Astrocyte (in vitro differentiated cells and primary cell): ENCODE results near the gene PRKG1. TPM values are rescaled to one million over a fixed set of nuclear protein-coding genes. Genes with fewer than 3 reads are reported as not detected.
"Not testable (repeated sequence)": the region's sequence is repeated elsewhere in the genome, so short reads cannot be mapped to it uniquely, and the experiment has no call there.

Experiments
- DNase-seq: peaks from one replicate; pipeline ENCODE4 v3.0.0-alpha.2; 2010; ENCODE audit warnings: low read depth
- FAIRE-seq: peaks from 2 replicates; lab custom pipeline; 2011; peaks lifted over from hg19 to GRCh38; lab: Jason Lieb, UNC
- H2AFZ ChIP-seq: 2 replicates; pipeline ENCODE4 v1.6.0; 2012; ENCODE audit warnings: low read depth, low read length, inconsistent platforms
- H3K27ac ChIP-seq: 2 replicates; pipeline ENCODE4 v1.5.1; 2011; ENCODE audit warnings: low read depth, low read length, inconsistent platforms
- H3K27me3 ChIP-seq: 2 replicates; pipeline ENCODE4 v1.6.0; 2011; ENCODE audit warnings: low read length, inconsistent platforms; ENCODE audit not compliant: insufficient read depth
- H3K36me3 ChIP-seq: 2 replicates; pipeline ENCODE4 v1.5.1; 2011; ENCODE audit warnings: low read length, inconsistent platforms; ENCODE audit not compliant: insufficient read depth
- H3K4me1 ChIP-seq: 2 replicates; pipeline ENCODE4 v1.5.1; 2011; ENCODE audit warnings: low read length, inconsistent platforms; ENCODE audit not compliant: insufficient read depth
- H3K4me2 ChIP-seq: 2 replicates; pipeline ENCODE4 v1.6.0; 2012; ENCODE audit warnings: low read length, inconsistent platforms
- H3K4me3 ChIP-seq: 2 replicates; pipeline ENCODE4 v1.5.1; 2011; ENCODE audit warnings: low read depth, mild to moderate bottlenecking, low read length, inconsistent platforms; ENCODE audit not compliant: insufficient read depth
- H3K79me2 ChIP-seq: 2 replicates; pipeline ENCODE4 v1.6.0; 2012; ENCODE audit warnings: mild to moderate bottlenecking, low read length, inconsistent platforms; ENCODE audit not compliant: insufficient read depth
- H3K9ac ChIP-seq: 2 replicates; pipeline ENCODE4 v1.6.0; 2012; ENCODE audit warnings: mild to moderate bottlenecking, low read length, inconsistent platforms
- H3K9me3 ChIP-seq: 2 replicates; pipeline ENCODE4 v1.5.1; 2012; ENCODE audit warnings: low read depth, mild to moderate bottlenecking, low read length, inconsistent platforms; ENCODE audit not compliant: insufficient read depth
- H4K20me1 ChIP-seq: 2 replicates; pipeline ENCODE4 v1.6.0; 2012; ENCODE audit warnings: low read length, inconsistent platforms; ENCODE audit not compliant: insufficient read depth
- H3K27ac Mint-ChIP-seq: one replicate; pipeline ENCODE4 v1.8.0; 2021; ENCODE audit warnings: mild to moderate bottlenecking, mixed read lengths; ENCODE audit not compliant: unreplicated experiment
- H3K27me3 Mint-ChIP-seq: one replicate; pipeline ENCODE4 v1.8.0; 2021; ENCODE audit warnings: low read depth, mixed read lengths; ENCODE audit not compliant: unreplicated experiment
- H3K36me3 Mint-ChIP-seq: one replicate; pipeline ENCODE4 v1.8.0; 2021; ENCODE audit warnings: low read depth, mixed read lengths; ENCODE audit not compliant: unreplicated experiment
- H3K4me1 Mint-ChIP-seq: one replicate; pipeline ENCODE4 v1.8.0; 2021; ENCODE audit warnings: low read depth, mixed read lengths; ENCODE audit not compliant: unreplicated experiment
- H3K4me3 Mint-ChIP-seq: one replicate; pipeline ENCODE4 v1.8.0; 2021; ENCODE audit warnings: mild to moderate bottlenecking, moderate library complexity, mixed read lengths; ENCODE audit not compliant: unreplicated experiment
- H3K9me3 Mint-ChIP-seq: one replicate; pipeline ENCODE4 v1.8.0; 2021; ENCODE audit warnings: mild to moderate bottlenecking, mixed read lengths; ENCODE audit not compliant: unreplicated experiment
- EZH2 ChIP-seq: IDR thresholded peaks from 2 replicates; pipeline ENCODE4 v1.6.1; 2012; ENCODE audit warnings: mild to moderate bottlenecking, low read length, inconsistent platforms; ENCODE audit not compliant: insufficient read depth
- total RNA-seq: library from RNA; stranded (reverse); gene quantifications from 2 replicates; pipeline ENCODE4 v1.2.1, GENCODE V29; 2021
- TF ChIP-seq, protein P1 (sequence below): IDR thresholded peaks from 2 replicates; pipeline ENCODE4 v1.5.1; 2011; ENCODE audit warnings: low read depth, mild to moderate bottlenecking, inconsistent platforms, low read length, moderate library complexity; ENCODE audit not compliant: insufficient read depth

PRKG1 gene
- total RNA-seq, 1 donor from 2014 or later: 3.1 TPM

DNA sequence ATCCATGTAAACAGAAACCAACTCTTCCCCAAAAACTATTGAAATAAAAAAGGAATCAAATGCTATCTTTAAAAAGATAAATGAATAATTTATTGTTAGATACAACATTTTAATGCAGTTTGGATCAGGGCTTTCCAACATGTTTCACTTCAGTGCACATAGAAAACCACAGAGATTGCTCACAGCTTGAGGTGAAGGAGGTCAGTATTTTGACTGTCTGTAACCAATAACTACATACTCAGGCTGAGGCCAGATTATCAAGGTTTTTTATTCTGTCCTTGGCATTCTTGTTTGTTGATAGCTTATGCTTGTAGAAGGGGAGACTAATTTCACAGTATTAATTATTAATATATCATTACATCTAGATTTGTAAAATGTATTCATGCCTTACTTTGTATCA is 195.5 kb downstream of the PRKG1 start:
- peak; percentile 54 for DNase-seq
- H3K27ac Mint-ChIP-seq: no peak overlapping the region
- no peak overlapping the region for H3K4me3 Mint-ChIP-seq
- TF ChIP-seq EZH2: no peak
- TF ChIP-seq, protein P1, sequence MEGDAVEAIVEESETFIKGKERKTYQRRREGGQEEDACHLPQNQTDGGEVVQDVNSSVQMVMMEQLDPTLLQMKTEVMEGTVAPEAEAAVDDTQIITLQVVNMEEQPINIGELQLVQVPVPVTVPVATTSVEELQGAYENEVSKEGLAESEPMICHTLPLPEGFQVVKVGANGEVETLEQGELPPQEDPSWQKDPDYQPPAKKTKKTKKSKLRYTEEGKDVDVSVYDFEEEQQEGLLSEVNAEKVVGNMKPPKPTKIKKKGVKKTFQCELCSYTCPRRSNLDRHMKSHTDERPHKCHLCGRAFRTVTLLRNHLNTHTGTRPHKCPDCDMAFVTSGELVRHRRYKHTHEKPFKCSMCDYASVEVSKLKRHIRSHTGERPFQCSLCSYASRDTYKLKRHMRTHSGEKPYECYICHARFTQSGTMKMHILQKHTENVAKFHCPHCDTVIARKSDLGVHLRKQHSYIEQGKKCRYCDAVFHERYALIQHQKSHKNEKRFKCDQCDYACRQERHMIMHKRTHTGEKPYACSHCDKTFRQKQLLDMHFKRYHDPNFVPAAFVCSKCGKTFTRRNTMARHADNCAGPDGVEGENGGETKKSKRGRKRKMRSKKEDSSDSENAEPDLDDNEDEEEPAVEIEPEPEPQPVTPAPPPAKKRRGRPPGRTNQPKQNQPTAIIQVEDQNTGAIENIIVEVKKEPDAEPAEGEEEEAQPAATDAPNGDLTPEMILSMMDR: no peak
- Histone ChIP-seq H3K27me3 (peaks cover 2% of the 10 kb centered on the region), H3K9me3 (no peaks in the 10 kb centered on the region), H3K36me3 (no peaks in the 10 kb centered on the region), H4K20me1 (no peaks in the 10 kb centered on the region), H3K4me1 (no peaks in the 10 kb centered on the region), H2AFZ (no peak overlapping the region), H3K4me3 (no peak overlapping the region), H3K4me2 (no peak overlapping the region), H3K79me2 (no peaks in the 10 kb centered on the region), H3K9ac (no peak overlapping the region), H3K27ac (no peak overlapping the region)
- no peaks in the 10 kb centered on the region for H3K9me3 Mint-ChIP-seq
- H3K27me3 Mint-ChIP-seq: no peaks in the 10 kb centered on the region
- no peaks in the 10 kb centered on the region for H3K36me3 Mint-ChIP-seq
- FAIRE-seq: no peak
- H3K4me1 Mint-ChIP-seq: peaks cover 16% of the 10 kb centered on the region

DNA sequence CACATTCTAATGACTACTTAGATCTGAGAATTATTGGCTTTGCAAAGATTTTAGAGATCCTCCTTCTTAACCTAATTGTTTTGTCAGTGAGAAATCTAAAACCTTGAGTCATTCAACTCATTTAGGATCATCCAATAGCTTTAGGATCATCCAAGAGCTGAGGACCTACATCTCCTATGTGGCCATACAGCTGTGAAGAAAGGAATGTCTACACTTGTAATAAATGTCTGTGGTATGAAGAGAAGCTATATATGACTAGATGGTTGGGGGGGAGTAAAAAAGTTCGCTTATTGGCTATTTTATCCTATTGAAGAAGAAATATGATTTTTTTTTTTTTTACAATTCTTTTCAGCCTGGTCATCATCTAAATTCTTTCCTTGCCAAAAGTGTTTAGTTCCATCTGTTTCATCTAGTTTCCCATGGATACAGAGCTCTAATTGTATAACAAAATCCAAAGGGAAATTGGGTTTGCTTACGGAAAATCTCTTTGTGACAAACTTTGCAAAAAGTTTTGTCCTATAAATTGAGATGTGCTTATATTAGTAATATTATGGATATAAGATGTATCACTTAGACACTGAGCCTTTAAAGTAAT is 196.7 kb downstream of the PRKG1 start:
- Histone ChIP-seq H2AFZ (no peak overlapping the region), H3K4me2 (no peak overlapping the region), H4K20me1 (no peaks in the 10 kb centered on the region), H3K27me3 (peaks cover 2% of the 10 kb centered on the region), H3K79me2 (no peaks in the 10 kb centered on the region), H3K4me3 (no peak overlapping the region), H3K9me3 (no peaks in the 10 kb centered on the region), H3K9ac (no peak overlapping the region), H3K27ac (no peak overlapping the region), H3K4me1 (no peaks in the 10 kb centered on the region), H3K36me3 (no peaks in the 10 kb centered on the region)
- H3K27me3 Mint-ChIP-seq: no peaks in the 10 kb centered on the region
- TF ChIP-seq, protein P1: no peak
- TF ChIP-seq EZH2: no peak
- DNase-seq (peak; percentile 6), FAIRE-seq (no peak)
- H3K9me3 Mint-ChIP-seq: peaks cover 2% of the 10 kb centered on the region
- H3K36me3 Mint-ChIP-seq: no peaks in the 10 kb centered on the region
- peaks cover 16% of the 10 kb centered on the region for H3K4me1 Mint-ChIP-seq
- no peak overlapping the region for H3K4me3 Mint-ChIP-seq
- peak overlapping the region; percentile 83 for H3K27ac Mint-ChIP-seq

DNA sequence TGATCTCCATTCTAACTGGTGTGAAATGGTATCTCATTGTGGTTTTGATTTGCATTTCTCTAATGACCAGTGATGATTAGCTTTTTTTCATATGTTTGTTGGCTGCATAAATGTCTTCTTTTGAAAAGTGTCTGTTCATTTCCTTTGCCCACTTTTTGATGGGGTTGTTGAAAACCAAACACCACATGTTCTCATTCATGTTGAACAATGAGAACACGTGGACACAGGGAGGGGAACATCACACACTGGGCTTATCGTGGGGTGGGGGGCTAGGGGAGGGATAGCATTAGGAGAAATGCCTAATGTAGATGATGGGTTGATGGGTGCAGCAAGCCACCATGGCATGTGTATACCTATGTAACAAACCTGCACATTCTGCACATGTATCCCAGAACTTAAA is 197.8 kb downstream of the PRKG1 start:
- not testable (repeated sequence) for H3K27ac ChIP-seq, H3K27me3 Mint-ChIP-seq, H3K27me3 ChIP-seq, H3K27ac Mint-ChIP-seq, H4K20me1 ChIP-seq, H3K4me1 ChIP-seq, FAIRE-seq, H3K4me3 Mint-ChIP-seq, H3K9me3 Mint-ChIP-seq, H3K36me3 Mint-ChIP-seq, H2AFZ ChIP-seq, H3K79me2 ChIP-seq, H3K36me3 ChIP-seq, H3K9ac ChIP-seq, H3K4me2 ChIP-seq, H3K9me3 ChIP-seq, DNase-seq, H3K4me3 ChIP-seq
- peaks cover 16% of the 10 kb centered on the region for H3K4me1 Mint-ChIP-seq
